Measurements from ENCODE around the gene GALNT9.
"Not testable (repeated sequence)": the region's sequence is repeated elsewhere in the genome, so short reads cannot be mapped to it uniquely, and the experiment has no call there.

GALNT9 gene

DNA sequence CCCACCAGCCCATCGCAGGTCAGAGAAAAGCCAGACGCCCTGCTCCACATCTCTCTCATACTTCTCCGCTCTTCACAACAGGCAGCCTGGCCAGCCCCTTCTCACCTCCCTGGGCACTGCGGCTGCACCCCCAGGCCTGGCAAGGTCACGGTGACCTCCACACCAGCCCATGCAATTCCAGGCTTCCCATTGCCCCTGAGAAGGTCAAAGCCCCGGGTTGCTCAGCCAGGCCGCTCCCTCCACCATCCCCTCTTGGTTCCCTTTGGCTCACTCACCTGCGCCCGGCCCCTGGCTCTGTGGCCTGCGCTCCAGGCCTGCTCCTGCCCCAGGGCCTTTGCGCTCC is 55.4 kb downstream of the GALNT9 start:
- H3K27me3 ChIP-seq (ENCODE audit: control insufficient read depth, insufficient read depth, low read length) = peaks cover 5% of the 10 kb centered on the region
- H3K27ac ChIP-seq (ENCODE audit: low read length) = no peak overlapping the region
- no peak overlapping the region for H3K9ac ChIP-seq (ENCODE audit: low read length)

DNA sequence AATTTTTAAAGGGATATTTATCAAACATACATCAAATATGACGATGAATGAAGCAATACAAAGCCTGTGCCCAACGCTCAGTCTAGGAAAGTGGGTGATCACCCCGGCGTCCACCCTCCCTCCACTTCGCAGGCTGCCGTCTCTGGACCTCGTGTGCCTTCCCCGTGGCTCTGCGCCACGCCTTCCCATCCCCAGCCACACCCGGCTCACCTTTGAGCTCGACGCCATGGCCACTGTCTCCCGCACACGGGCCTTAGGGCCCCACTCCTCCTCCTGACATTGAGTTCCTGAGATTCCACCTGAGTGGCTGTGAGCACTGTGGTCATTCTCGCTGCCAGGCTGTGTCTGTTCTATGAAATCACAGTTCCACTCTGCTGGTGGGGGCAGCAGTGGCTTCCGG is 56.7 kb downstream of the GALNT9 start:
- Histone ChIP-seq H3K9ac (ENCODE audit: low read length) (no peak overlapping the region), H3K36me3 (ENCODE audit: control insufficient read depth, low read depth, low read length) (no peaks in the 10 kb centered on the region), H3K4me3 (ENCODE audit: low read length) (no peak overlapping the region), H3K9me3 (ENCODE audit: control insufficient read depth, low read depth, low read length) (no peaks in the 10 kb centered on the region), H3K27ac (ENCODE audit: low read length) (no peak overlapping the region), H3K27me3 (ENCODE audit: control insufficient read depth, insufficient read depth, low read length) (peaks cover 10% of the 10 kb centered on the region), H3K4me1 (ENCODE audit: control insufficient read depth, low read depth, low read length) (peaks cover 9% of the 10 kb centered on the region)

More for the DNA sequence above, 55.4 kb downstream of the GALNT9 start:
- H3K4me3 ChIP-seq (ENCODE audit: low read length) = no peak overlapping the region
- H3K9me3 ChIP-seq (ENCODE audit: control insufficient read depth, low read depth, low read length) = no peaks in the 10 kb centered on the region
- no peaks in the 10 kb centered on the region for H3K36me3 ChIP-seq (ENCODE audit: control insufficient read depth, low read depth, low read length)
- H3K4me1 ChIP-seq (ENCODE audit: control insufficient read depth, low read depth, low read length) = peaks cover 9% of the 10 kb centered on the region

DNA sequence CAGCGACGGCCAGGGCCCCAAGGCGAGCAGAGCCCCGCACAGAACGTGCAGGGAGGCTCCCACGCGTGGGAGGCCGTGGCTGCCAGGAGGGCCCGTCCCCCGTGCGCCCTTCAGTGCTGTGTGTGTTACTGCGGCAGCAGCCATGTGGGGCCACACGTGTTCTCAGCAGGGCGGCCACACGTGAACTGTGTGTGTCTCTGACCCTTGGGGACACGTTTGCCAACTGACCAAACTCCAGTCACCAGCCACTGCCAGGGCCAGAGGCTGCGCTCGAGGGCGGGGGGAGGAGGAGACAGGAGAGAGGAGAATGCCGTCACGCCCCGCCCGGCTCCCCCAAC is 57.7 kb downstream of the GALNT9 start:
- Histone ChIP-seq H3K27me3 (ENCODE audit: control insufficient read depth, insufficient read depth, low read length) (peaks cover 14% of the 10 kb centered on the region), H3K27ac (ENCODE audit: low read length) (no peak overlapping the region), H3K4me3 (ENCODE audit: low read length) (no peak overlapping the region), H3K4me1 (ENCODE audit: control insufficient read depth, low read depth, low read length) (peaks cover 6% of the 10 kb centered on the region), H3K36me3 (ENCODE audit: control insufficient read depth, low read depth, low read length) (no peaks in the 10 kb centered on the region), H3K9ac (ENCODE audit: low read length) (no peak overlapping the region), H3K9me3 (ENCODE audit: control insufficient read depth, low read depth, low read length) (no peaks in the 10 kb centered on the region)

DNA sequence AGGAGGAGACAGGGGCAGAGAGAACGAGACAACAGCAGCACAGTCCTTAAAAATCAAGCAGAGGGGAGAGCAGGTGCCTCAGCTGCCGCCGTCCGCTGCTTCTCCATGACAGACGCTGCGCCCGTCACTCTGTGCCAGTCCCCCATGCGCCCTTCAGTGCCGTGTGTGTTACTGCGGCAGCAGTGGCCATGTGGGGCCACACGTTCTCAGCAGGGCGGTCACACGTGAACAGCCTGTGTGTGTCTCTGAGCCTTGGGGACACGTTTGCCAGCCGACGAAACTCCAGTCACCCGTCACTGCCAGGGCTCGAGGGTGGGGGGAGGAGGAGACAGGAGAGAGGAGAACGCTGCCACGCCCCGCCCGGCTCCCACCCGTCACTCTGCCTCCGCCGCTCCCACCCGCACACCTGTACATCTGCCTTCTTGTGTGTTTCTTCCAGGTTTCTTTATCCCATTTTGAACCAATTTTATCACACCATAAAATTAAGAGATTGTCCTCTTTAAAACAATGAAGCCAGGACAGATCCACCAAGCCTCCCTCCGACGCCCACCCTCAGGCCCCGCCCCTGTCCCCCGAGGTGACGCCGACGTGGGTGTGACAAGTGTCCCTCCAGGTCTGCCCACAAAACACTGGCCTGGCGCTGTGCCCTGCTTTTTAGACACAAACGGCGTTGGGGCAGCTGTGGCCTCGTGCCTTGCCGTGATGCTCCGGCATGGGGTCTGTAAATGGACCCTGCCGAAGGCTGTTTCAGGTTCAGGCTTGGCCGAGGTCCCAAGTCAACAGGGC is 58.2 kb downstream of the GALNT9 start:
- Histone ChIP-seq H3K36me3 (ENCODE audit: control insufficient read depth, low read depth, low read length) (no peaks in the 10 kb centered on the region), H3K27ac (ENCODE audit: low read length) (no peak overlapping the region), H3K4me1 (ENCODE audit: control insufficient read depth, low read depth, low read length) (peaks cover 4% of the 10 kb centered on the region), H3K27me3 (ENCODE audit: control insufficient read depth, insufficient read depth, low read length) (peaks cover 19% of the 10 kb centered on the region), H3K9ac (ENCODE audit: low read length) (no peak overlapping the region), H3K9me3 (ENCODE audit: control insufficient read depth, low read depth, low read length) (no peaks in the 10 kb centered on the region), H3K4me3 (ENCODE audit: low read length) (no peak overlapping the region)

DNA sequence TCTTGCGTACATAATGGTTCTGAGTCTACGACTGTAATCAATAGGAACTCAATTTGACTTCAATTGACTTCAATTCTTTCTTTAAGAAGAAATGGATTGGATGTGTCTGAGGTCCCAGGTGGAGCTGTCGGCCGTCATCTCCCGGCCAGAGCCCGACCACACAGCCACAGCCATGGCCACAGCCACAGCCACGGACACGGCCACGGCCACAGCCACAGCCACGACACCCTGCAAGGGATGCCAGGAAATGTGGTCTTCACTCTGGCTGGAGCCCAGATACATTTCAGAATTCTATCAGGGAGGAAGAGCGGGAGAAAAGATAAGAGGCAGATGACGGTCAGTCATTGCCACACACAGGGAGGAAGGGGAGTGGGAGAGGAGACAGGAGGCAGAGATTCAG is 58.9 kb downstream of the GALNT9 start:
- Histone ChIP-seq H3K4me3 (ENCODE audit: low read length) (no peak overlapping the region), H3K27ac (ENCODE audit: low read length) (no peak overlapping the region), H3K27me3 (ENCODE audit: control insufficient read depth, insufficient read depth, low read length) (peaks cover 22% of the 10 kb centered on the region)

DNA sequence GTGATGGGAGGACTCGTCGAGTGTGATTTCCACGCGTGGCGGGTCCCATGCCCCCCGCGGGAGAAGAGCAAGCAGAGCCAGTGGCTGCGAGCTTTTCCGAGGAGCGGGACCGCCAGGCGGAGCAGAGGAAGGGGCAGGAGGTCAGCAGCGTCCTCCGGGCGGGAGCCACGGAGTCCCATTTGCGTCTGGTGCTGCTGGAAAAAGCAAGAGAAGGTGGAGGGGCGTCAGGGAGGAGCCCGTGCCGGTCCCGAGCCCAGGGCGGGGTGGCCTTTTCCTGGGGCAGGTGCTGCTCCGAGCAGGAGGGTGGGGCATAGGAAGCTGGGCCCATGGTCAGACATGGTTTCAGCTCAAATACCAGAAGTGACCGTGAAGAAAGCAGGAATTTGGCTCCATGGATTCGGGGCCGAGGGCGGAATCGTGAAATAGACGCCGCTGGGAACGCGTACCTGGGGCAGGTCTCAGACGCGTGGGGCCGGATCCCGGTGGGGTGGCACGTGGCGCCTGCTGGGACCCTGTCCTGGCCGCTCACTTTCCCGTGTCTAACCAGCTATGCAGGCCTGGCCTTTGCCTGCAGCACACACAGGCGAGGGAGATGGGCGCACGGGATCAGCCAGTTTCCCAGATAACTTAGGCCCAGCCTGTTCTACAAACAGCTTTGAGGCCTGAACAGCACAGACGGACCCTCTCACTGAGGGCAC is 60.0 kb downstream of the GALNT9 start:
- H3K9me3 ChIP-seq (ENCODE audit: control insufficient read depth, low read depth, low read length) = no peaks in the 10 kb centered on the region
- no peak overlapping the region for H3K4me3 ChIP-seq (ENCODE audit: low read length)
- peaks cover 30% of the 10 kb centered on the region for H3K27me3 ChIP-seq (ENCODE audit: control insufficient read depth, insufficient read depth, low read length)
- no peaks in the 10 kb centered on the region for H3K4me1 ChIP-seq (ENCODE audit: control insufficient read depth, low read depth, low read length)
- no peak overlapping the region for H3K9ac ChIP-seq (ENCODE audit: low read length)
- H3K27ac ChIP-seq (ENCODE audit: low read length) = no peak overlapping the region
- H3K36me3 ChIP-seq (ENCODE audit: control insufficient read depth, low read depth, low read length) = no peaks in the 10 kb centered on the region

More for the DNA sequence above, 58.9 kb downstream of the GALNT9 start:
- Histone ChIP-seq H3K9ac (ENCODE audit: low read length) (no peak overlapping the region), H3K36me3 (ENCODE audit: control insufficient read depth, low read depth, low read length) (no peaks in the 10 kb centered on the region), H3K4me1 (ENCODE audit: control insufficient read depth, low read depth, low read length) (peaks cover 4% of the 10 kb centered on the region), H3K9me3 (ENCODE audit: control insufficient read depth, low read depth, low read length) (no peaks in the 10 kb centered on the region)

DNA sequence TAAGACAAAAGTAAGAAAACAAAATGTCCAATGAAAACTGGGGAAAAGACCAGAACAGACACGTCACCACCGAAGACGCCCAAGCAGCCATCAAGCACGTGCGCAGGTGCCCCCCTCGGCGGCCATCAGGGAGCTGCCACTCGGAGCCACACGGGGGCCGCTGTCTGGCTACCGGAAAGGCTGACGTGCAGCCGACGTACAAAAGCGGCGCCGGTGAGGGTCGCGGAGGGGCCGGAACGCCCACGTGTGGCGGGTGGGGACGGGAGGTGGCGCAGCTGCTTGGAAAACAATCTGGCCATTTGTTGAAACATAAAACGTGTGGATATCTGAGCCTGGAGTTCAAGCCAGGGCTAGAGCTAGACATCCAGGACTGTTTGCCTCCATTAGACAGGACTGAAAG is 60.7 kb downstream of the GALNT9 start:
- Histone ChIP-seq H3K27me3 (ENCODE audit: control insufficient read depth, insufficient read depth, low read length) (peaks cover 30% of the 10 kb centered on the region), H3K36me3 (ENCODE audit: control insufficient read depth, low read depth, low read length) (no peaks in the 10 kb centered on the region), H3K9me3 (ENCODE audit: control insufficient read depth, low read depth, low read length) (no peaks in the 10 kb centered on the region), H3K27ac (ENCODE audit: low read length) (no peak overlapping the region), H3K9ac (ENCODE audit: low read length) (no peak overlapping the region), H3K4me1 (ENCODE audit: control insufficient read depth, low read depth, low read length) (no peaks in the 10 kb centered on the region), H3K4me3 (ENCODE audit: low read length) (no peak overlapping the region)

DNA sequence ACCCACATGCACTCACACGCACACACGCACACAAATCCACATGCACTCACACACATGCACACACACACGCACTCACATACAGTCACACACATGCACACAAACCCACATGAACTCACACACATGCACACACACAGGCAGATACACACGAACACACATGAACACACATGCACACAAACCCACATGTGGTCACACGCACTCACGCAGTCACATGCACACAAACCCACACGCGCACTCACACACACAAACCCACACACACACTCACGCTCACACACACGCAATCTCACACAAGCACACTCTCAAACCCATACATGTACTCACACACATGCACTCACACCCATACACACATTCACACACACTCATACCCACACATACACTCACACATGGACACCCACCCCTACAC is 61.5 kb downstream of the GALNT9 start:
- Histone ChIP-seq H3K4me1 (ENCODE audit: control insufficient read depth, low read depth, low read length) (no peaks in the 10 kb centered on the region), H3K9me3 (ENCODE audit: control insufficient read depth, low read depth, low read length) (no peaks in the 10 kb centered on the region), H3K36me3 (ENCODE audit: control insufficient read depth, low read depth, low read length) (no peaks in the 10 kb centered on the region), H3K27me3 (ENCODE audit: control insufficient read depth, insufficient read depth, low read length) (peaks cover 30% of the 10 kb centered on the region), H3K9ac (ENCODE audit: low read length) (no peak overlapping the region), H3K4me3 (ENCODE audit: low read length) (no peak overlapping the region), H3K27ac (ENCODE audit: low read length) (no peak overlapping the region)

DNA sequence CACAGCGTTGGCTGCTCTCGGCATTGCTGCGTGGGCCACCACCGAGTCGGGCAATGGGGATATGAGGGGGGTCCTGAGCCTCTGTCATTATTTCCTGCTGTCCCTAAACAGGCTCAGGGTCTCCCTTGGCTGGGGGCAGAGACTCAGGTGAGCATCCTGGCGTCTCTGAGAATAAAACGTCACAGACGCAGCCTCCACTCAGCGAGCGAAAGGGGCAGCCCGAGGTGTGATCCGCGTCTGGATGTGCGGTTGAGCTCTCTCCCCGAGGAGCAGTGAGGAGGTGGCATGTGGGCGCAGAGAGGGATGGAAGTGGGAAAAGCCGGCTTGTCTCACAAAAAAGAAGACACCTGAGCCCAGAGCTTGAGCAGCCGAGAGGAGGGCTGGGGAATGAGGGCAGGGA is 62.6 kb downstream of the GALNT9 start:
- H3K27me3 ChIP-seq (ENCODE audit: control insufficient read depth, insufficient read depth, low read length) = peaks cover 31% of the 10 kb centered on the region

DNA sequence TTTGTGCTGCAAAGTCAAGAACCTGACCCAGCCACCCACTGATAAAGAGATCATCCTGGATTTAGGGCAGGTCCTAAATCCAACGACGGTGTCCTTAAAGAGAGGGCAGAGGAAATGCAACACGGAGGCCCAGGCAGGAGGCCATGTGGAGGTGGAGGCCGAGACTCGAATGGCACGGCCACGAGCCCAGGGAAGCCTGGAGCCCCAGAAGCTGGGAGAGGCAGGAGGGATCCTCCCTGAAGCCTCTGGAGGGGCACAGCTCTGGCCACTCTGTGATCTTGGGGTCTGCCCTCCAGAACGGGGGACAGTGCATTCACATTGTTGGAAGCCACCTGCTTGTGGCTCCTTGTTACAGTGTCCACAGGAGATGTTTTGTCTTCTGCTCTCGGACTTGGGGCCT is 63.0 kb downstream of the GALNT9 start:
- peaks cover 36% of the 10 kb centered on the region for H3K27me3 ChIP-seq (ENCODE audit: control insufficient read depth, insufficient read depth, low read length)
- no peaks in the 10 kb centered on the region for H3K9me3 ChIP-seq (ENCODE audit: control insufficient read depth, low read depth, low read length)
- no peaks in the 10 kb centered on the region for H3K36me3 ChIP-seq (ENCODE audit: control insufficient read depth, low read depth, low read length)
- no peaks in the 10 kb centered on the region for H3K4me1 ChIP-seq (ENCODE audit: control insufficient read depth, low read depth, low read length)
- no peak overlapping the region for H3K4me3 ChIP-seq (ENCODE audit: low read length)
- H3K27ac ChIP-seq (ENCODE audit: low read length) = no peak overlapping the region
- H3K9ac ChIP-seq (ENCODE audit: low read length) = no peak overlapping the region

More for the DNA sequence above, 62.6 kb downstream of the GALNT9 start:
- Histone ChIP-seq H3K4me3 (ENCODE audit: low read length) (no peak overlapping the region), H3K27ac (ENCODE audit: low read length) (no peak overlapping the region), H3K36me3 (ENCODE audit: control insufficient read depth, low read depth, low read length) (no peaks in the 10 kb centered on the region), H3K9me3 (ENCODE audit: control insufficient read depth, low read depth, low read length) (no peaks in the 10 kb centered on the region), H3K9ac (ENCODE audit: low read length) (no peak overlapping the region), H3K4me1 (ENCODE audit: control insufficient read depth, low read depth, low read length) (no peaks in the 10 kb centered on the region)

DNA sequence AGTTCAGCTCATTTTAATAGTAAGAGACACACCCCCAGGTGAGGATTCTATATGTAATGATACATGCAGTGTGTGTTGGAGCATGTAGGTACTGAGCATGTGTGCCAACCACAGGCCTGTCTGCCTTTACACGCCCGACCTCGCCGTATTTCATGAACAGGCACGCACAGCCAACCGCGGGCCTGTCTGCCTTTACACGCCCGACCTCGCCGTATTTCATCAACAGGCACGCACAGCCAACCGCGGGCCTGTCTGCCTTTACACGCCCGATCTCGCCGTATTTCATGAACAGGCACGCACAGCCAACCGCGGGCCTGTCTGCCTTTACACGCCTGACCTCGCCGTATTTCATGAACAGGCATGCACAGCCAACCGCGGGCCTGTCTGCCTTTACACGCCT is 63.6 kb downstream of the GALNT9 start:
- H3K9me3 ChIP-seq (ENCODE audit: control insufficient read depth, low read depth, low read length); H3K27ac ChIP-seq (ENCODE audit: low read length); H3K36me3 ChIP-seq (ENCODE audit: control insufficient read depth, low read depth, low read length); H3K4me1 ChIP-seq (ENCODE audit: control insufficient read depth, low read depth, low read length); H3K4me3 ChIP-seq (ENCODE audit: low read length); H3K9ac ChIP-seq (ENCODE audit: low read length): not testable (repeated sequence)
- peaks cover 37% of the 10 kb centered on the region for H3K27me3 ChIP-seq (ENCODE audit: control insufficient read depth, insufficient read depth, low read length)

All from iPS-18a (cell line).